Erythroblast (primary cell): Measurements from ENCODE around the gene NME7.

Source experiments
- GATA1 ChIP-seq: IDR thresholded peaks from 2 replicates; pipeline ENCODE4 v1.6.1; 2011; ENCODE audit warnings: low read depth, mild to moderate bottlenecking, control low read depth, low read length, moderate library complexity
- POLR2A ChIP-seq: IDR thresholded peaks from 2 replicates; pipeline ENCODE4 v1.6.1; 2011; ENCODE audit warnings: mild to moderate bottlenecking, low read length

- TF ChIP-seq POLR2A (no peak), GATA1 (no peak)
These were observed 42.5 kb downstream of the NME7 start for GRCh38 chr1:169325117-169325516.
